ENCODE measurements around the gene DPF3. TPM values are rescaled to one million over a fixed set of nuclear protein-coding genes. Genes with fewer than 3 reads are reported as not detected.
"Not testable (repeated sequence)": the region's sequence is repeated elsewhere in the genome, so short reads cannot be mapped to it uniquely, and the experiment has no call there.

Gene DPF3
- polyA plus RNA-seq, 4 donors: 1.0 to 2.4 (median 1.5) TPM

- H3K36me3 ChIP-seq (ENCODE audit: control insufficient read depth in 3 of 3, insufficient read depth in 2 of 3, low read depth in 1 of 3, low read length in 3 of 3): no peaks in the 10 kb centered on the region
- H3K4me1 ChIP-seq (ENCODE audit: control insufficient read depth in 3 of 3, insufficient read depth in 2 of 3, low read depth in 1 of 3, low read length in 2 of 3): no peaks in the 10 kb centered on the region
- DNase-seq: no peak
- no peak for FAIRE-seq
- 92 to 98% (median 95%) methylated on average over 1 of the region's 1 CpG for WGBS, 3 donors
- H3K4me3 ChIP-seq (ENCODE audit: low read depth in 1 of 3, low read length in 3 of 3): no peak overlapping the region
- peaks cover 0 to 2% (median 0%) of the 10 kb centered on the region in 3 donors for H3K27me3 ChIP-seq (ENCODE audit: control insufficient read depth in 3 of 3, insufficient read depth in 3 of 3, low read length in 3 of 3)
- no peak overlapping the region for H3K27ac ChIP-seq (ENCODE audit: low read depth in 1 of 3, low read length in 2 of 3)
- H3K9me3 ChIP-seq (ENCODE audit: control insufficient read depth in 2 of 2, insufficient read depth in 1 of 2, low read depth in 1 of 2, low read length in 1 of 2): no peaks in the 10 kb centered on the region
Measured at GRCh38 chr14:72882047-72882446, 11.9 kb downstream of the DPF3 start.

GRCh38 chr14:72881543-72881942, 12.4 kb downstream of the DPF3 start:
- Histone ChIP-seq H3K27me3 (ENCODE audit: control insufficient read depth in 3 of 3, insufficient read depth in 3 of 3, low read length in 3 of 3) (peaks cover 0 to 2% (median 0%) of the 10 kb centered on the region in 3 donors), H3K4me1 (ENCODE audit: control insufficient read depth in 3 of 3, insufficient read depth in 2 of 3, low read depth in 1 of 3, low read length in 2 of 3) (no peaks in the 10 kb centered on the region)

GRCh38 chr14:72880820-72881219, 13.1 kb downstream of the DPF3 start:
- DNase-seq (no peak), FAIRE-seq (no peak)
- WGBS, 3 donors: 67 to 77% (median 70%) methylated on average over 2 of the region's 2 CpGs

More at GRCh38 chr14:72881543-72881942, 12.4 kb downstream of the DPF3 start:
- WGBS, 3 donors: 62 to 85% (median 74%) methylated on average over 2 of the region's 2 CpGs
- Histone ChIP-seq H3K27ac (ENCODE audit: low read depth in 1 of 3, low read length in 2 of 3) (no peak overlapping the region), H3K4me3 (ENCODE audit: low read depth in 1 of 3, low read length in 3 of 3) (no peak overlapping the region), H3K9me3 (ENCODE audit: control insufficient read depth in 2 of 2, insufficient read depth in 1 of 2, low read depth in 1 of 2, low read length in 1 of 2) (no peaks in the 10 kb centered on the region), H3K36me3 (ENCODE audit: control insufficient read depth in 3 of 3, insufficient read depth in 2 of 3, low read depth in 1 of 3, low read length in 3 of 3) (no peaks in the 10 kb centered on the region)
- DNase-seq: no peak
- no peak for FAIRE-seq

GRCh38 chr14:72880164-72880563, 13.7 kb downstream of the DPF3 start:
- Histone ChIP-seq H3K27me3 (ENCODE audit: control insufficient read depth in 3 of 3, insufficient read depth in 3 of 3, low read length in 3 of 3) (peaks cover 0 to 2% (median 0%) of the 10 kb centered on the region in 3 donors), H3K9me3 (ENCODE audit: control insufficient read depth in 2 of 2, insufficient read depth in 1 of 2, low read depth in 1 of 2, low read length in 1 of 2) (no peaks in the 10 kb centered on the region), H3K4me1 (ENCODE audit: control insufficient read depth in 3 of 3, insufficient read depth in 2 of 3, low read depth in 1 of 3, low read length in 2 of 3) (no peaks in the 10 kb centered on the region), H3K4me3 (ENCODE audit: low read depth in 1 of 3, low read length in 3 of 3) (no peak overlapping the region), H3K36me3 (ENCODE audit: control insufficient read depth in 3 of 3, insufficient read depth in 2 of 3, low read depth in 1 of 3, low read length in 3 of 3) (no peaks in the 10 kb centered on the region), H3K27ac (ENCODE audit: low read depth in 1 of 3, low read length in 2 of 3) (no peak overlapping the region)
- 80 to 92% (median 87%) methylated on average over 2 of the region's 2 CpGs for whole genome bisulfite sequencing, 3 donors
- FAIRE-seq (no peak), DNase-seq (no peak)

More at GRCh38 chr14:72880820-72881219, 13.1 kb downstream of the DPF3 start:
- Histone ChIP-seq H3K27ac (ENCODE audit: low read depth in 1 of 3, low read length in 2 of 3) (no peak overlapping the region), H3K4me1 (ENCODE audit: control insufficient read depth in 3 of 3, insufficient read depth in 2 of 3, low read depth in 1 of 3, low read length in 2 of 3) (no peaks in the 10 kb centered on the region), H3K36me3 (ENCODE audit: control insufficient read depth in 3 of 3, insufficient read depth in 2 of 3, low read depth in 1 of 3, low read length in 3 of 3) (no peaks in the 10 kb centered on the region), H3K9me3 (ENCODE audit: control insufficient read depth in 2 of 2, insufficient read depth in 1 of 2, low read depth in 1 of 2, low read length in 1 of 2) (no peaks in the 10 kb centered on the region), H3K27me3 (ENCODE audit: control insufficient read depth in 3 of 3, insufficient read depth in 3 of 3, low read length in 3 of 3) (peaks cover 0 to 2% (median 0%) of the 10 kb centered on the region in 3 donors), H3K4me3 (ENCODE audit: low read depth in 1 of 3, low read length in 3 of 3) (no peak overlapping the region)

- DNase-seq (no peak), FAIRE-seq (no peak)
- Histone ChIP-seq H3K4me1 (ENCODE audit: control insufficient read depth in 3 of 3, insufficient read depth in 2 of 3, low read depth in 1 of 3, low read length in 2 of 3) (no peaks in the 10 kb centered on the region), H3K4me3 (ENCODE audit: low read depth in 1 of 3, low read length in 3 of 3) (no peak overlapping the region), H3K9me3 (ENCODE audit: control insufficient read depth in 2 of 2, insufficient read depth in 1 of 2, low read depth in 1 of 2, low read length in 1 of 2) (no peaks in the 10 kb centered on the region), H3K36me3 (ENCODE audit: control insufficient read depth in 3 of 3, insufficient read depth in 2 of 3, low read depth in 1 of 3, low read length in 3 of 3) (no peaks in the 10 kb centered on the region), H3K27ac (ENCODE audit: low read depth in 1 of 3, low read length in 2 of 3) (no peak overlapping the region), H3K27me3 (ENCODE audit: control insufficient read depth in 3 of 3, insufficient read depth in 3 of 3, low read length in 3 of 3) (peaks cover 0 to 2% (median 0%) of the 10 kb centered on the region in 3 donors)
- WGBS, 3 donors: 91 to 93% (median 93%) methylated on average over 6 of the region's 6 CpGs
Measured at GRCh38 chr14:72879431-72879830, 14.5 kb downstream of the DPF3 start.

- FAIRE-seq (no peak), DNase-seq (no peak)
- WGBS, 3 donors: 93 to 98% (median 95%) methylated on average over 5 of the region's 5 CpGs
- no peak overlapping the region for H3K4me3 ChIP-seq (ENCODE audit: low read depth in 1 of 3, low read length in 3 of 3)
- H3K27me3 ChIP-seq (ENCODE audit: control insufficient read depth in 3 of 3, insufficient read depth in 3 of 3, low read length in 3 of 3): peaks cover 0 to 2% (median 0%) of the 10 kb centered on the region in 3 donors
- no peak overlapping the region for H3K27ac ChIP-seq (ENCODE audit: low read depth in 1 of 3, low read length in 2 of 3)
- no peaks in the 10 kb centered on the region for H3K9me3 ChIP-seq (ENCODE audit: control insufficient read depth in 2 of 2, insufficient read depth in 1 of 2, low read depth in 1 of 2, low read length in 1 of 2)
- H3K4me1 ChIP-seq (ENCODE audit: control insufficient read depth in 3 of 3, insufficient read depth in 2 of 3, low read depth in 1 of 3, low read length in 2 of 3): no peaks in the 10 kb centered on the region
- H3K36me3 ChIP-seq (ENCODE audit: control insufficient read depth in 3 of 3, insufficient read depth in 2 of 3, low read depth in 1 of 3, low read length in 3 of 3): no peaks in the 10 kb centered on the region
Measured at GRCh38 chr14:72878746-72879145, 15.2 kb downstream of the DPF3 start.

- H3K36me3 ChIP-seq (ENCODE audit: control insufficient read depth in 3 of 3, insufficient read depth in 2 of 3, low read depth in 1 of 3, low read length in 3 of 3): no peaks in the 10 kb centered on the region
- WGBS, 3 donors: 61 to 69% (median 66%) methylated on average over 4 of the region's 4 CpGs
Measured at GRCh38 chr14:72876710-72877063, 17.2 kb downstream of the DPF3 start.

GRCh38 chr14:72876005-72876709, 17.7 kb downstream of the DPF3 start:
- DNase-seq: no peak
- no peak for FAIRE-seq
- H3K27me3 ChIP-seq (ENCODE audit: control insufficient read depth in 3 of 3, insufficient read depth in 3 of 3, low read length in 3 of 3): peaks cover 0 to 2% (median 0%) of the 10 kb centered on the region in 3 donors
- H3K4me3 ChIP-seq (ENCODE audit: low read depth in 1 of 3, low read length in 3 of 3): no peak overlapping the region
- no peaks in the 10 kb centered on the region for H3K4me1 ChIP-seq (ENCODE audit: control insufficient read depth in 3 of 3, insufficient read depth in 2 of 3, low read depth in 1 of 3, low read length in 2 of 3)
- peaks cover 0 to 9% of the 10 kb centered on the region in 2 donors for H3K9me3 ChIP-seq (ENCODE audit: control insufficient read depth in 2 of 2, insufficient read depth in 1 of 2, low read depth in 1 of 2, low read length in 1 of 2)
- H3K36me3 ChIP-seq (ENCODE audit: control insufficient read depth in 3 of 3, insufficient read depth in 2 of 3, low read depth in 1 of 3, low read length in 3 of 3): no peaks in the 10 kb centered on the region
- no peak overlapping the region for H3K27ac ChIP-seq (ENCODE audit: low read depth in 1 of 3, low read length in 2 of 3)
- 73 to 82% (median 79%) methylated on average over 9 of the region's 9 CpGs for WGBS, 3 donors

More at GRCh38 chr14:72876710-72877063, 17.2 kb downstream of the DPF3 start:
- no peak overlapping the region for H3K27ac ChIP-seq (ENCODE audit: low read depth in 1 of 3, low read length in 2 of 3)
- H3K9me3 ChIP-seq (ENCODE audit: control insufficient read depth in 2 of 2, insufficient read depth in 1 of 2, low read depth in 1 of 2, low read length in 1 of 2): peaks cover 0 to 6% of the 10 kb centered on the region in 2 donors
- no peak for FAIRE-seq
- peaks cover 0 to 2% (median 0%) of the 10 kb centered on the region in 3 donors for H3K27me3 ChIP-seq (ENCODE audit: control insufficient read depth in 3 of 3, insufficient read depth in 3 of 3, low read length in 3 of 3)
- DNase-seq: no peak
- H3K4me3 ChIP-seq (ENCODE audit: low read depth in 1 of 3, low read length in 3 of 3): no peak overlapping the region
- H3K4me1 ChIP-seq (ENCODE audit: control insufficient read depth in 3 of 3, insufficient read depth in 2 of 3, low read depth in 1 of 3, low read length in 2 of 3): no peaks in the 10 kb centered on the region

GRCh38 chr14:72870878-72871277, 23.0 kb downstream of the DPF3 start:
- H3K27me3 ChIP-seq (ENCODE audit: control insufficient read depth in 3 of 3, insufficient read depth in 3 of 3, low read length in 3 of 3); H3K4me3 ChIP-seq (ENCODE audit: low read depth in 1 of 3, low read length in 3 of 3); H3K36me3 ChIP-seq (ENCODE audit: control insufficient read depth in 3 of 3, insufficient read depth in 2 of 3, low read depth in 1 of 3, low read length in 3 of 3); H3K9me3 ChIP-seq (ENCODE audit: control insufficient read depth in 2 of 2, insufficient read depth in 1 of 2, low read depth in 1 of 2, low read length in 1 of 2); H3K27ac ChIP-seq (ENCODE audit: low read depth in 1 of 3, low read length in 2 of 3); FAIRE-seq; DNase-seq; H3K4me1 ChIP-seq (ENCODE audit: control insufficient read depth in 3 of 3, insufficient read depth in 2 of 3, low read depth in 1 of 3, low read length in 2 of 3): not testable (repeated sequence)
- 82 to 92% (median 86%) methylated on average over 4 of the region's 4 CpGs for WGBS, 3 donors

Data from small intestine (tissue), 7 donors.